GM19240 (cell line): ENCODE measurements around the gene NSD1.
"Not testable (repeated sequence)": the region's sequence is repeated elsewhere in the genome, so short reads cannot be mapped to it uniquely, and the experiment has no call there.

ENCODE experiments used
- DNase-seq: peaks from one replicate; pipeline ENCODE4 v3.0.0; 2011; ENCODE audit warnings: low spot score; ENCODE audit not compliant: insufficient read length

The NSD1 gene

GRCh38 chr5:177328545-177329231 is 195.1 kb downstream of the NSD1 start:
- DNase-seq = no peak

GRCh38 chr5:177329883-177330282 is 196.3 kb downstream of the NSD1 start:
- DNase-seq = no peak

GRCh38 chr5:177330991-177331842 is 197.6 kb downstream of the NSD1 start:
- DNase-seq = no peak

- no peak for DNase-seq
Measured at GRCh38 chr5:177332031-177332895, 198.7 kb downstream of the NSD1 start.

- DNase-seq = no peak
Measured at GRCh38 chr5:177332896-177333260, 199.3 kb downstream of the NSD1 start.

GRCh38 chr5:177333420-177334154 is 200.0 kb downstream of the NSD1 start:
- DNase-seq = no peak

- no peak for DNase-seq
Measured at GRCh38 chr5:177334155-177334551, 200.6 kb downstream of the NSD1 start.

- no peak for DNase-seq
Measured at GRCh38 chr5:177334781-177335700, 201.5 kb downstream of the NSD1 start.

GRCh38 chr5:177335701-177336065 is 202.1 kb downstream of the NSD1 start:
- no peak for DNase-seq

- DNase-seq = no peak
Measured at GRCh38 chr5:177336112-177336511, 202.5 kb downstream of the NSD1 start.

GRCh38 chr5:177336603-177337494 is 203.3 kb downstream of the NSD1 start:
- DNase-seq = no peak

- DNase-seq = no peak
Measured at GRCh38 chr5:177338251-177339106, 204.9 kb downstream of the NSD1 start.

GRCh38 chr5:177339107-177339638 is 205.6 kb downstream of the NSD1 start:
- DNase-seq = no peak

- DNase-seq = not testable (repeated sequence)
Measured at GRCh38 chr5:177343000-177343399, 209.4 kb downstream of the NSD1 start.

GRCh38 chr5:177343777-177344176 is 210.2 kb downstream of the NSD1 start:
- no peak for DNase-seq

- no peak for DNase-seq
Measured at GRCh38 chr5:177344891-177345290, 211.3 kb downstream of the NSD1 start.

- no peak for DNase-seq
Measured at GRCh38 chr5:177346820-177347219, 213.2 kb downstream of the NSD1 start.

GRCh38 chr5:177347699-177348098 is 214.1 kb downstream of the NSD1 start:
- DNase-seq = no peak
